Putamen (tissue), 1 donor: ENCODE results near the gene IZUMO1.
"Not testable (repeated sequence)": the region's sequence is repeated elsewhere in the genome, so short reads cannot be mapped to it uniquely, and the experiment has no call there.

Experiments used
- DNase-seq: peaks from one replicate; pipeline ENCODE4 v3.0.0-alpha.2; 2016; ENCODE audit warnings: low spot score

Gene IZUMO1

DNA sequence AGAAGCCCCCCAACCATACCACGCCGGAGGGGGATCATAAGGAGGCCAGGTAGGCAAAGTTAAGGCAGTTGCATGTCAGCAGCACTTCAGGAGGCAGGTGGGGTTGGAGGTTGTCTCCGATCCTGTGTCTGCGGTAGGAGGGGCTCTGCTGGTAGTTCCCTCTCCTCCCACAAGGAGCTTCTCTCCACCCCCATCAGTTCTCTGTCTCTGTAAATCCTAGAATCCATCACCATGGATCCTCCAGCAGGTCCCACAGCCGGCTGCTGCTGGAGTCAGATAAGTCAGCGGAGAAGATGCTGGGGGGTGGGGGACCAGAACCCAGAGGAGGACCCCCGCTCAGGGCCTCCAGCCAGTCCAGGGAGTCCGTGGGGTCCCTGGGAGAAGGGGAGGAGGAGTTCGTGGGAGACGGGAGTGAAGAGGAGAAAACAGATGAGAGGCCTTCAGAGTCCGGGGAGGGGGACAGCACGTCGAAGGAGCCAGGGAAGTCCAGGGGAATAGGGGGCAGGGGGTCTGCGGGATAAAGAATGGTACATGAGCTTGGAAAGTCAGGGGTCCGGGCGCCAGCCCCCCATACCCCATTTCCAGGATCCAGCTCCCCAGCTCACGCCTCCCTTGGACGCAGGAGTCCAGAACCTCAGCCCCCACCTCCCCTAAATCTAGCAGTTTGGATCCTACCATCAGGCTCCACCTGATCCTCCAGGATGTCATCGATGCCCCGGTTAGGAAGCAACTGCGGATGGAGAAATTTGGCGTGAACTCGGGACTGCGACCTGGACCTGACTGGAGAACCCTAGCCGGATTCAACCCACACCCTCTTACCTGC is 33.5 kb downstream of the IZUMO1 start:
- no peak for DNase-seq

DNA sequence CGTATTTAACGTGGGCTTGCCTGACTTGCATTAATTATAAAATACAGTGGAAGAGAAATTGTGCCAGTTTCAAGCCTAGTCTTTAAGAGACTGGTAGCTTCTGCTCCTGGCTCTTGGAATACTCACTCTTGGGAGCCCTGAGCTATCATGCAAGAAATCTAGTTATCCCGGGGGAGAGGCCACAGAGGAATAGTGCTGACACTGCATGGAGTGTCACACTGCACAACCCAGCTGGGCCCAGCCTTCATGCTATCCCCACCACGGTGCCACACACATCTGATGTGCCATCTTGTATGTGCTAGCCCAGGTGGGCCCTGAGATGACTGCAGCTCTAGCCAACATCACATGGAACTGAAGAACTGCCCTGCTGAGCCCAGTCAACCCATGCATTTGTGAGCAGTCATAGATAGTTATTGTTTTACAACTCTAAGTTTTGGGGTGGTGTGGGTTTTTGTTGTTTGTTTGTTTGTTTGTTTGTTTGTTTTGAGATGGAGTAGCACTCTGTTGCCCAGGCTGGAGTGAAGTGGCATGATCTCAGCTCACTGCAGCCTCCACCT is 35.5 kb downstream of the IZUMO1 start:
- DNase-seq, result no peak

DNA sequence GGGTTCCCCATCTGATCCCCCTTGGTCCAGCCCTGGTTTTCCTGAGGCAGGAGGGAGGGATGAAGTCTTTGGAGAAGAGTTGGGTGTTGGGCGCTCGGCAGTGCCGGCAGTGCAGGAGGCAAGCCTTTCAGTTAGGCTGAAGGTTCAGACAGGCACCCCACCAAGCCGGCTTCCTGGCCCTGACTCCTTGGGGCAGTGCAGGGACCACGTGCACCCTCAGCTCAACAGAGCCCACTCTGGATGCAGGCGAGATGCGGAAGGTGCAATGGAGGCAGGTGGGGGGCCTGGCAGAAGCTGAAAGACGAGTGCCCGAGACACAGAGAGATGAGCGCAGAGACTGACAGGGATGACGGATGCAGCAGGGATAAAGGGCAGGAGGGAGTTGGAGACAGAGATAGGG is 38.2 kb downstream of the IZUMO1 start:
- no peak for DNase-seq

DNA sequence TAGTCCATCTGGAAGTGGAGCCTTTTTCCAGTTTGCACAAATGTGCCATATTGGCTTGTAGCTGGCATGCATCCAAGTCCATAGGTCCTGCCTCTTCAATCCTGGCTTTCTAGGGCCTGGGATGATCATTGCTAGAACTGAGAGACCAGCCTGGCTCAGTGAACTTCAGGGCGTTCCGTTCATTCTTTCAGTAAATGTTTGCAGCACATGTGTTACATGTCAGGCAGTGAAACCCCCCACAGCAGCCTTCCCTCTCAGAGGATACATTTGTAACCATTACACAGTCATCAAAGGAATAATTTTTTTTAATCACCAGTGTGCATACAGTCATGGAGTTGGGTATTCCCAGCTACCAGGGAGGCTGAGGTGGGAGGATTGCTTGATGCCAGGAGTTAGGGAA is 41.3 kb downstream of the IZUMO1 start:
- DNase-seq, result no peak

DNA sequence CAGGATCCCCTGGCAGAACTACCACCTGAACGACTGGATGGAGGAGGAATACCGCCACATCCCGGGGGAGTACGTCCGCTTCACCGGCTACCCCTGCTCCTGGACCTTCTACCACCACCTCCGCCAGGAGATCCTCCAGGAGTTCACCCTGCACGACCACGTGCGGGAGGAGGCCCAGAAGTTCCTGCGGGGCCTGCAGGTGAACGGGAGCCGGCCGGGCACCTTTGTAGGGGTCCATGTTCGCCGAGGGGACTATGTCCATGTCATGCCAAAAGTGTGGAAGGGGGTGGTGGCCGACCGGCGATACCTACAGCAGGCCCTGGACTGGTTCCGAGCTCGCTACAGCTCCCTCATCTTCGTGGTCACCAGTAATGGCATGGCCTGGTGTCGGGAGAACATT is 43.4 kb downstream of the IZUMO1 start:
- no peak for DNase-seq

DNA sequence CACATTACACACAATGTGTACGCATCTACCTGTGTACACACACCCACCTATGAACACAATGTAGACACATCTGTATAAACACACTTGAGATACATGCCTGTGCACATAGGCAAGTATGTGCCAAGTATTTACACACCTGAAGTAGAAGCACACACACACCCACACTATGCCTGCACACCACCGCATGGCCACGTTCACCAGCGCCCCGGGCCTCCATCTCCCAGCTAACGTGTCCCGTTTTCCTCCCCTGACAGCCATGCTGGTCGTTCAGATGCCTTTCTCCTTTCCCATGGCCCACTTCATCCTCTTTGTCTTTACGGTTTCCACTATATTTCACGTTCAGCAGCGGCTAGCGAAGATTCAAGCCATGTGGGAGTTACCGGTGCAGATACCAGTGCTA is 44.0 kb downstream of the IZUMO1 start:
- no peak for DNase-seq

DNA sequence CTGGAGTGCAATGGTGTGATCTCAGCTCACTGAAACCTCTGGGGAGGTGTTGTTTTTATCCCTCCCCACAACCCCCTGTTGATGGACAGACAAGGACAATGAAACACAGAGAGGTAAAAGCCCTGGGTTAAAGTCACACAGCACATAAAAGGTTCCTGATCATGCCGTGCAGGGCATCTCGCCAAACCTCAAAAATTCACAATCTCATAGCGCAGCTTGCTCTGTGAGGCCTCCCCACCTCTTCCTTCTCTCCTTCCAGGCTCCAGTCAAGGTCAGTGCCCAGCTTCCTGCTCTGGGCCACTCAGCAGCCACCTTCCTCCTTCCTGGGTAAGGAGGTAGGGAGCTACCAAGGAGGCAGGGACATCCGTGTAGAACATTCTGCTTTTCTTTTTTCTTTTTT is 48.7 kb downstream of the IZUMO1 start:
- DNase-seq, result no peak

DNA sequence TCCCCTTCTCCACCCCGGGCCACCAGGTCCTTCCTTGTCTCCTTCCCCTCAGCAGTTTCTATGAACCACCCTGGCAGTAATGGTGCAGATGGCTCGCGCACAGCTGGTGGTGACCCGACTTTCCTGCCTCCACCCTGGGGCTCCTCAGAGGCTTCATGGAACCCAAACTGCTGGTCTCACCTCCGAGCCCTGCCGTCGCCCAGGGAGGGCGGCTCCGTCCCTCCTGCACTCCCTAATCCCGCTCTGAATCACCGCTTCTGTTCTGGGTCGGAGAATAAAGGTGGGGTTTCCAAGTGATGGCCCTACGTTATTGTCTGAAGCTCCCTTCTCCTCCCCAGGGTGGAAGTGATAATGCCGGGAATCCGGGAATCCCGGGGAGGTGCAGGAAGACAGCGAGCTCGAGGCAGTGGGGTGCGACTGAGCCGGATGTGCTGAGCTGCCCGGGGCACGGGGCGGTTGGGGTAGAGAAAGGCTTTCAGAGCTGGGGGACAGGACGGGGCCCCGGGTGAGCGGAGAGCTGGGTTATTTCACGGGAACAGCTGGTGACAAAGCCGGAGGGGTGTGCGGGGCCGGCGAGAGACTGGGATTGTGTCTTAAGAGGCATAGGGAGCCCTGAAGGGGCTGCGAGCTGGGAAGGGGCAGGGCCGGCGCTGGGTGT is 50.2 kb downstream of the IZUMO1 start:
- DNase-seq, result no peak

DNA sequence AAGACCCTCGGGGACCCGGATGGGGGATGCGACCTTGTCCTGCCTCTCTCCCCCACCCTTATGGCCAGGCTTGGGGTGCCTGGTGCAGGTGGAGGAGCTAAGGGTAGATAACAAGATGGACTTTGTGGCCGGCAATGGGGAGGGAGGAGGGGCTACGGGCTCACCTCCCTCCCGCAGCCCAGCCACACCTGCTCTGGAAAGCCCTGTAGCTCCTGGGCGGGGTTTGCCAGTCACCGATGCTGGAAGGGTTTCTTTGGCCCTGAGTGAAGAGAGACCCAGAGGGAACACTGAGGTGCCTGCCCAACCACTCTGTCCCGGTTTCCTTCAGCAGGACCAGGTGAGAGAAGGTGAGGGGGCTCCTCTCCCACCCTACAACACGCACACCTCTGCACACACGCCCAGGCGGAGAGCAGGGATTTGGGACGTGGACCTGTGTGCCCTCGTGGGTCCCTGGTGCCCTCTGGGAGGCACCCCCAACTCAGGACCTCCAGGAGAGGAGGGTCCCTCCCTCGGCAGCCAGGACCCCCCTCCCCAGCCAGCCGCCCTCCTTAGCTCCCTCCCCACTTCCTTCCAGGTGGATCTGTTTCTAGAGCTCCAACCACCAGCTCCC is 50.9 kb downstream of the IZUMO1 start, which contains the start of gene FUT2:
Gene FUT2 (plus strand): TSS at position 229 of the 610 bp plus-strand sequence. CDS start 6,986 bp downstream, outside the sequence.
- no peak for DNase-seq

DNA sequence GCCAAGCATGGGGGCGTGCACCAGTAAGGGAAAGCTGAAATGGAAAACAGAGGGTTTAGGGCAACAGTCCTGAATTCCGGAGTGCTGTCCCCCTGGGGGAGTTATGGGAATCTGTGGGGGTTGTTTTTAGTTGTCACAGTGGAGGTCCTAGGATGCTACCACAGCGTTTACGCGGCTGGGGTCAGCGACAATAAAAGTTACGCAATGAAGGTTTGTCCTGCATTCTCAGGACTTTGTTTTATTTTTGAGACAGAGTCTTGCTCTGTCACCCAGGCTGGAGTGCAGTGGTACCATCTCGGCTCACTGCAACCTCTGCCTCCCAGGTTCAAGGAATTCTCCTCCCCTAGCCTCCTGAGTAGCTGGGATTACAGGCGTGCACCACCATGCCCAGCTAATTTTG is 53.1 kb downstream of the IZUMO1 start:
- not testable (repeated sequence) for DNase-seq
